HepG2 (cell line): ENCODE measurements around the gene C11orf58. TPM values are rescaled to one million over a fixed set of nuclear protein-coding genes. Genes with fewer than 3 reads are reported as not detected.

Experiments used
- ARNT ChIP-seq: fragments of 450-650 bp; IDR thresholded peaks from 2 replicates; pipeline ENCODE4 v1.6.1; 2017
- ATF3 ChIP-seq: sonication (generic); formaldehyde crosslinking; IDR thresholded peaks from 2 replicates; pipeline ENCODE4 v1.4.0; 2020; ENCODE audit warnings: missing genetic modification reagents
- BORCS8-MEF2B ChIP-seq: sonication (generic); formaldehyde crosslinking; IDR thresholded peaks from 2 replicates; pipeline ENCODE4 v1.8.0; 2022; ENCODE audit warnings: mild to moderate bottlenecking, missing genetic modification reagents
- GATAD1 ChIP-seq: IDR thresholded peaks from 2 replicates; pipeline ENCODE4 v1.6.1; 2016; ENCODE audit warnings: missing genetic modification reagents, missing compliant biosample characterization
- HDAC1 ChIP-seq: sonication (generic); formaldehyde crosslinking; IDR thresholded peaks from 2 replicates; pipeline ENCODE4 v1.5.1; 2020; ENCODE audit warnings: mild to moderate bottlenecking, missing genetic modification reagents
- KDM5A ChIP-seq: fragments of 200-600 bp; sonication (generic); IDR thresholded peaks from 2 replicates; pipeline ENCODE4 v1.7.0; 2018; ENCODE audit warnings: antibody characterized with exemption, mild to moderate bottlenecking, low read length, borderline replicate concordance
- KLF15 ChIP-seq: sonication (generic); formaldehyde crosslinking; IDR thresholded peaks from 2 replicates; pipeline ENCODE4 v1.8.1; 2023; ENCODE audit warnings: borderline replicate concordance, mild to moderate bottlenecking, inconsistent platforms, missing genetic modification reagents, mixed read lengths
- MAZ ChIP-seq, 2 experiments: sonication (generic) in 1 of 2; formaldehyde crosslinking in 1 of 2; IDR thresholded peaks; 2 replicates each; pipeline versions ENCODE4 v1.5.0 to v1.6.1; 2012 to 2020; ENCODE audit warnings: low read depth in 2 of 2, mild to moderate bottlenecking in 2 of 2, borderline replicate concordance in 1 of 2, improper control_type of control experiment in 1 of 2, low read length in 1 of 2, missing genetic modification reagents in 1 of 2, moderate library complexity in 1 of 2
- NPAS2 ChIP-seq: sonication (generic); formaldehyde crosslinking; IDR thresholded peaks from 2 replicates; pipeline ENCODE4 v1.8.0; 2022; ENCODE audit warnings: mild to moderate bottlenecking, missing genetic modification reagents, borderline replicate concordance
- PHF8 ChIP-seq: sonication (generic); formaldehyde crosslinking; IDR thresholded peaks from 2 replicates; pipeline ENCODE4 v1.5.0; 2020; ENCODE audit warnings: missing genetic modification reagents
- SALL2 ChIP-seq: sonication (generic); formaldehyde crosslinking; IDR thresholded peaks from 2 replicates; pipeline ENCODE4 v1.8.1; 2023; ENCODE audit warnings: mild to moderate bottlenecking, missing genetic modification reagents, inconsistent platforms
- SIN3B ChIP-seq: fragments of 150-350 bp; IDR thresholded peaks from 2 replicates; pipeline ENCODE4 v1.6.1; 2014; ENCODE audit warnings: low read length
- SMARCE1 ChIP-seq: fragments of 450-650 bp; IDR thresholded peaks from 2 replicates; pipeline ENCODE4 v1.6.1; 2017; ENCODE audit warnings: borderline replicate concordance
- SOX13 ChIP-seq, 3 experiments: fragments of 450-650 bp in 1 of 3; sonication (generic) in 1 of 3; formaldehyde crosslinking in 1 of 3; IDR thresholded peaks in 2 of 3; conservative IDR thresholded peaks in 1 of 3; 2 replicates each; pipeline versions ENCODE4 v1.5.0 to v1.6.1; 2016 to 2020; ENCODE audit warnings: antibody characterized with exemption in 1 of 3, mild to moderate bottlenecking in 1 of 3, missing compliant biosample characterization in 1 of 3, missing genetic modification reagents in 1 of 3, moderate library complexity in 1 of 3
- ZFP36L2 ChIP-seq: sonication (generic); formaldehyde crosslinking; IDR thresholded peaks from 2 replicates; pipeline ENCODE4 v1.4.0; 2020; ENCODE audit warnings: missing genetic modification reagents
- ZKSCAN5 ChIP-seq: sonication (generic); formaldehyde crosslinking; IDR thresholded peaks from 2 replicates; pipeline ENCODE4 v1.5.1; 2020; ENCODE audit warnings: mild to moderate bottlenecking, missing genetic modification reagents
- ZMAT3 ChIP-seq: sonication (generic); formaldehyde crosslinking; conservative IDR thresholded peaks from 2 replicates; pipeline ENCODE4 v1.7.0; 2021; ENCODE audit warnings: missing genetic modification reagents
- ZNF12 ChIP-seq: sonication (generic); formaldehyde crosslinking; IDR thresholded peaks from 2 replicates; pipeline ENCODE4 v1.5.0; 2020; ENCODE audit warnings: missing genetic modification reagents
- ZNF235 ChIP-seq: sonication (generic); formaldehyde crosslinking; IDR thresholded peaks from 2 replicates; pipeline ENCODE4 v1.8.1; 2023; ENCODE audit warnings: mild to moderate bottlenecking, missing genetic modification reagents, borderline replicate concordance
- ZNF253 ChIP-seq: sonication (generic); formaldehyde crosslinking; IDR thresholded peaks from 2 replicates; pipeline ENCODE4 v1.8.0; 2022; ENCODE audit warnings: mild to moderate bottlenecking, missing genetic modification reagents, borderline replicate concordance
- ZNF7 ChIP-seq: IDR thresholded peaks from 2 replicates; pipeline ENCODE4 v1.6.1; 2016; ENCODE audit warnings: missing biosample characterization, missing genetic modification reagents
- polyA plus RNA-seq, 8 experiments: library from polyadenylated mRNA; depleted of rRNA in 3 of 8; stranded (reverse) in 7 of 8; unstranded in 1 of 8; fragments of >200 nt; fragmentation: Illumina TruSeq in 4 of 8; extraction: Trizol in 4 of 8; gene quantifications; 2 replicates each; pipeline versions ENCODE4 v1.2.1 to v1.2.3, GENCODE V29; 2011 to 2016; ENCODE audit warnings: low read depth in 4 of 8, missing spikeins in 1 of 8, mixed read lengths in 1 of 8; ENCODE audit not compliant: insufficient read depth in 1 of 8
- total RNA-seq, 5 experiments: library from RNA; depleted of rRNA; stranded (reverse); fragments of >200 nt; fragmentation: Illumina TruSeq; extraction: Trizol; gene quantifications; 2 replicates each; pipeline ENCODE4 v1.2.3, GENCODE V29; 2016; ENCODE audit warnings: low read depth in 1 of 5
- TF ChIP-seq, protein P1 (sequence below): sonication (generic); formaldehyde crosslinking; IDR thresholded peaks from 2 replicates; pipeline ENCODE4 v1.5.0; 2020; ENCODE audit warnings: missing genetic modification reagents
- TF ChIP-seq, protein P2 (sequence below): IDR thresholded peaks from 2 replicates; pipeline ENCODE4 v1.6.1; 2012; ENCODE audit warnings: low read depth, low read length, improper control_type of control experiment
- TF ChIP-seq, protein P3 (sequence below): sonication (generic); formaldehyde crosslinking; IDR thresholded peaks from 2 replicates; pipeline ENCODE4 v1.4.0; 2020; ENCODE audit warnings: mild to moderate bottlenecking, missing genetic modification reagents
- TF ChIP-seq, protein P4 (sequence below): sonication (generic); formaldehyde crosslinking; IDR thresholded peaks from 2 replicates; pipeline ENCODE4 v1.8.0; 2023; ENCODE audit warnings: mild to moderate bottlenecking, missing genetic modification reagents

Gene C11orf58
- total and polyA plus RNA-seq, 2 of the 13 experiments (the other 11 are each of a cell fraction or from before 2014, with no cell fraction given) = 83.8 to 167 TPM

DNA sequence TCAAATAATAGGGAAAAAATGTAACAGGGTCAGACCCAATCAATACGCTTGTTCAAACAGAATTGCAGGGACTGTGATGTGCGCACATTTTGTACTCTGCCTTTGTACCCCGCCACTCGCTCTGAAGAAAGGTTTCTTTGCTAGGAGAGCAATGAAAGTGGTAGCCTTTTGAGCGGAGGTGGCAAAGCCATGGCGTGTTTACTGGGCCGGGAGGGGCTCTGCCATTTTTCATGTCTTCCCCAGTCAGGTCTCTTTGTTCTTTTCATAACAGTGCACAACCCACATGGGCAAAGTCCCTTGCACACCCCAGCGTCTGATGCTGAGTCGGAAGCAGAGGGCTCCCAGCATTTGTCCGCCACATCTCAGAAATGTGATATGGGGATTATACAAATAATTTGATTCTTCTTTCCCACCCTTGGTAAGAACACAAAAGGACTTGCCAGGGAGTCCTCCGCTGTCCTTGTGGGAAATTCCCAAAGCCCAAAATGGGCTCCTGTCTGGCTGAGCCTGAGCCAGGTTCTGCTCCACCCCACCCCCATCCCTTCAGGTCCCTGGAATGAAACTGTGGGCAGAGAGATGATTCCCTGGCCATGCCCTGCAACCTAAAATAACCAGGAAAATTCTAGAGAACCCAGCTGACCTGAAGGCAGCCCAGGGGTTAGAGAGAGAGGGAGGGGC is 36.6 kb downstream of the C11orf58 start (continued):
- no peak for TF ChIP-seq SIN3B
- TF ChIP-seq GATAD1 = no peak
- TF ChIP-seq ZKSCAN5 (CRISPR knock-in tag) = no peak
- TF ChIP-seq, protein P1, sequence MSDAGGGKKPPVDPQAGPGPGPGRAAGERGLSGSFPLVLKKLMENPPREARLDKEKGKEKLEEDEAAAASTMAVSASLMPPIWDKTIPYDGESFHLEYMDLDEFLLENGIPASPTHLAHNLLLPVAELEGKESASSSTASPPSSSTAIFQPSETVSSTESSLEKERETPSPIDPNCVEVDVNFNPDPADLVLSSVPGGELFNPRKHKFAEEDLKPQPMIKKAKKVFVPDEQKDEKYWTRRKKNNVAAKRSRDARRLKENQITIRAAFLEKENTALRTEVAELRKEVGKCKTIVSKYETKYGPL (CRISPR knock-in tag) = no peak
- no peak for TF ChIP-seq ZNF235 (CRISPR knock-in tag)
- TF ChIP-seq, protein P2, sequence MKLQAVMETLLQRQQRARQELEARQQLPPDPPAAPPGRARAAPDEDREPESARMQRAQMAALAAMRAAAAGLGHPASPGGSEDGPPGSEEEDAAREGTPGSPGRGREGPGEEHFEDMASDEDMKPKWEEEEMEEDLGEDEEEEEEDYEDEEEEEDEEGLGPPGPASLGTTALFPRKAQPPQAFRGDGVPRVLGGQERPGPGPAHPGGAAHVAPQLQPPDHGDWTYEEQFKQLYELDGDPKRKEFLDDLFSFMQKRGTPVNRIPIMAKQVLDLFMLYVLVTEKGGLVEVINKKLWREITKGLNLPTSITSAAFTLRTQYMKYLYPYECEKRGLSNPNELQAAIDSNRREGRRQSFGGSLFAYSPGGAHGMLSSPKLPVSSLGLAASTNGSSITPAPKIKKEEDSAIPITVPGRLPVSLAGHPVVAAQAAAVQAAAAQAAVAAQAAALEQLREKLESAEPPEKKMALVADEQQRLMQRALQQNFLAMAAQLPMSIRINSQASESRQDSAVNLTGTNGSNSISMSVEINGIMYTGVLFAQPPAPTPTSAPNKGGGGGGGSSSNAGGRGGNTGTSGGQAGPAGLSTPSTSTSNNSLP = no peak
- no peak for TF ChIP-seq ATF3 (CRISPR knock-in tag)
- no peak for TF ChIP-seq KDM5A
- TF ChIP-seq BORCS8-MEF2B (CRISPR knock-in tag) = no peak
- no peak for TF ChIP-seq ZNF7 (CRISPR knock-in tag)
- no peak for TF ChIP-seq ZMAT3 (CRISPR knock-in tag)
- no peak for TF ChIP-seq SMARCE1
- TF ChIP-seq NPAS2 (CRISPR knock-in tag) = no peak
- TF ChIP-seq, protein P3, sequence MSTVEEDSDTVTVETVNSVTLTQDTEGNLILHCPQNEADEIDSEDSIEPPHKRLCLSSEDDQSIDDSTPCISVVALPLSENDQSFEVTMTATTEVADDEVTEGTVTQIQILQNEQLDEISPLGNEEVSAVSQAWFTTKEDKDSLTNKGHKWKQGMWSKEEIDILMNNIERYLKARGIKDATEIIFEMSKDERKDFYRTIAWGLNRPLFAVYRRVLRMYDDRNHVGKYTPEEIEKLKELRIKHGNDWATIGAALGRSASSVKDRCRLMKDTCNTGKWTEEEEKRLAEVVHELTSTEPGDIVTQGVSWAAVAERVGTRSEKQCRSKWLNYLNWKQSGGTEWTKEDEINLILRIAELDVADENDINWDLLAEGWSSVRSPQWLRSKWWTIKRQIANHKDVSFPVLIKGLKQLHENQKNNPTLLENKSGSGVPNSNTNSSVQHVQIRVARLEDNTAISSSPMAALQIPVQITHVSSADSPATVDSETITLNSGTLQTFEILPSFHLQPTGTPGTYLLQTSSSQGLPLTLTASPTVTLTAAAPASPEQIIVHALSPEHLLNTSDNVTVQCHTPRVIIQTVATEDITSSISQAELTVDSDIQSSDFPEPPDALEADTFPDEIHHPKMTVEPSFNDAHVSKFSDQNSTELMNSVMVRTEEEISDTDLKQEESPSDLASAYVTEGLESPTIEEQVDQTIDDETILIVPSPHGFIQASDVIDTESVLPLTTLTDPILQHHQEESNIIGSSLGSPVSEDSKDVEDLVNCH = no peak
- TF ChIP-seq, protein P4, sequence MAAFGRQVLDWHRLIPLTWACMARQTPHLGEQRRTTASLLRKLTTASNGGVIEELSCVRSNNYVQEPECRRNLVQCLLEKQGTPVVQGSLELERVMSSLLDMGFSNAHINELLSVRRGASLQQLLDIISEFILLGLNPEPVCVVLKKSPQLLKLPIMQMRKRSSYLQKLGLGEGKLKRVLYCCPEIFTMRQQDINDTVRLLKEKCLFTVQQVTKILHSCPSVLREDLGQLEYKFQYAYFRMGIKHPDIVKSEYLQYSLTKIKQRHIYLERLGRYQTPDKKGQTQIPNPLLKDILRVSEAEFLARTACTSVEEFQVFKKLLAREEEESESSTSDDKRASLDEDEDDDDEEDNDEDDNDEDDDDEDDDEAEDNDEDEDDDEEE = no peak
- peak; percentile 55; the same call in 1 of the 2 replicates for TF ChIP-seq SOX13 (IDR thresholded peaks at IDR 0.05)
- TF ChIP-seq SOX13 (CRISPR knock-in tag; conservative IDR thresholded peaks at IDR 0.05 in 1 of 2, IDR thresholded peaks at IDR 0.05 in 1 of 2) = peak in 1 of 2 experiments; percentile 65; a peak in 2 of 4 replicates
- TF ChIP-seq SALL2 (CRISPR knock-in tag) = no peak
- no peak for TF ChIP-seq KLF15 (CRISPR knock-in tag)
- no peak for TF ChIP-seq ZNF12
- no peak for TF ChIP-seq PHF8
- TF ChIP-seq ZFP36L2 (CRISPR knock-in tag) = no peak
- no peak for TF ChIP-seq ZNF253 (CRISPR knock-in tag)
- no peak; the same call in 1 of the 2 replicates for TF ChIP-seq HDAC1 (CRISPR knock-in tag)
- TF ChIP-seq ARNT = no peak
- no peak for TF ChIP-seq MAZ (IDR thresholded peaks at IDR 0.05; ENCODE audit: borderline replicate concordance, low read depth, low read length)
- TF ChIP-seq MAZ (CRISPR knock-in tag; IDR thresholded peaks at IDR 0.05; ENCODE audit: low read depth) = no peak
